HepG2 (cell line): ENCODE data around the gene CTIF.

Source experiments
- EP300 ChIP-seq, 3 experiments: sonication (generic) in 1 of 3; formaldehyde crosslinking in 1 of 3; IDR thresholded peaks; 2 replicates each; pipeline versions ENCODE4 v1.5.1 to v1.6.1; 2011 to 2020; ENCODE audit warnings: low read depth in 2 of 3, low read length in 2 of 3, borderline replicate concordance in 1 of 3, improper control_type of control experiment in 1 of 3, mild to moderate bottlenecking in 1 of 3, missing genetic modification reagents in 1 of 3, moderate library complexity in 1 of 3
- GATAD1 ChIP-seq: IDR thresholded peaks from 2 replicates; pipeline ENCODE4 v1.6.1; 2016; ENCODE audit warnings: missing genetic modification reagents, missing compliant biosample characterization
- HDAC2 ChIP-seq: sonication (generic); formaldehyde crosslinking; IDR thresholded peaks from 2 replicates; pipeline ENCODE4 v1.4.0; 2020; ENCODE audit warnings: missing genetic modification reagents
- TBX2 ChIP-seq: sonication (generic); formaldehyde crosslinking; IDR thresholded peaks from 2 replicates; pipeline ENCODE4 v1.5.0; 2020; ENCODE audit warnings: missing genetic modification reagents, mild to moderate bottlenecking, borderline replicate concordance
- ZNF83 ChIP-seq: sonication (generic); formaldehyde crosslinking; IDR thresholded peaks from 2 replicates; pipeline ENCODE4 v1.4.0; 2020; ENCODE audit warnings: missing genetic modification reagents, mild to moderate bottlenecking, borderline replicate concordance
- TF ChIP-seq, protein P1 (sequence below): sonication (generic); formaldehyde crosslinking; IDR thresholded peaks from 2 replicates; pipeline ENCODE4 v1.5.0; 2020; ENCODE audit warnings: mild to moderate bottlenecking, missing genetic modification reagents, moderate library complexity

DNA sequence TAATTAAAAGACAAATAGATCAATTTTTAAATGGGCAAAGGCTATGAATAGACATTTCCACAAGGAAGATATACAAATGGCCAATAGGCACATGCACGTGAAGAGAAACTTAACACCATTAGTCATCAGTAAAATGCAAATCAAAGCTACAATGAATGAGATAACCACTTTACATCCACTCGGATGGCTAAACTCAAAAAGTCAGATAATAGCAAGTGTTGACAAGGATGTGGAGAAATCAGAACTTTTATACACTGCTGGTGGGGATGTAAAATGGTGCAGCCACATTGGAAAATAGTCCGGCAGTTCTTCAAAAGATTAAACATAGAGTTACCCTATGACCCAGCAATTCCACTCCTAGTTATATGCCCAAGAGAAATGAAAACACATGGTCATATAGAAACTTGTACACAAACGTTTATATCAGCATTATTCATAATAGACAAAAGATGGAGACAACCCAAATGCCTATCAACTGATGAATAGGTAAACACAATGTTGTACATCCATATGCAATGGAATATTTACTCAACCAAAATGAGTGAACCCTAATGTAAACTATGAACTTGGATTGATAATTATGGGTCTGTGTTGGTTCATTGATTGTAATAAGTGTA lies 360.8 kb downstream of the CTIF start:
- TF ChIP-seq TBX2 (CRISPR knock-in tag) (no peak), EP300 (IDR thresholded peaks at IDR 0.05; ENCODE audit: low read depth in 2 of 2, low read length in 2 of 2) (no peak), EP300 (CRISPR knock-in tag; IDR thresholded peaks at IDR 0.05; ENCODE audit: borderline replicate concordance) (no peak), ZNF83 (CRISPR knock-in tag) (no peak), HDAC2 (CRISPR knock-in tag) (no peak), GATAD1 (CRISPR knock-in tag) (no peak)
- TF ChIP-seq, protein P1, sequence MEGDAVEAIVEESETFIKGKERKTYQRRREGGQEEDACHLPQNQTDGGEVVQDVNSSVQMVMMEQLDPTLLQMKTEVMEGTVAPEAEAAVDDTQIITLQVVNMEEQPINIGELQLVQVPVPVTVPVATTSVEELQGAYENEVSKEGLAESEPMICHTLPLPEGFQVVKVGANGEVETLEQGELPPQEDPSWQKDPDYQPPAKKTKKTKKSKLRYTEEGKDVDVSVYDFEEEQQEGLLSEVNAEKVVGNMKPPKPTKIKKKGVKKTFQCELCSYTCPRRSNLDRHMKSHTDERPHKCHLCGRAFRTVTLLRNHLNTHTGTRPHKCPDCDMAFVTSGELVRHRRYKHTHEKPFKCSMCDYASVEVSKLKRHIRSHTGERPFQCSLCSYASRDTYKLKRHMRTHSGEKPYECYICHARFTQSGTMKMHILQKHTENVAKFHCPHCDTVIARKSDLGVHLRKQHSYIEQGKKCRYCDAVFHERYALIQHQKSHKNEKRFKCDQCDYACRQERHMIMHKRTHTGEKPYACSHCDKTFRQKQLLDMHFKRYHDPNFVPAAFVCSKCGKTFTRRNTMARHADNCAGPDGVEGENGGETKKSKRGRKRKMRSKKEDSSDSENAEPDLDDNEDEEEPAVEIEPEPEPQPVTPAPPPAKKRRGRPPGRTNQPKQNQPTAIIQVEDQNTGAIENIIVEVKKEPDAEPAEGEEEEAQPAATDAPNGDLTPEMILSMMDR (CRISPR knock-in tag) = no peak
